Immature natural killer cell (primary cell): ENCODE data around the gene UNKL. TPM values are rescaled to one million over a fixed set of nuclear protein-coding genes. Genes with fewer than 3 reads are reported as not detected.

Source experiments
- DNase-seq, 3 donors: peaks; one replicate each; pipeline ENCODE4 v3.0.0; 2022; ENCODE audit warnings: mixed read lengths in 1 of 3
- H3K27ac Mint-ChIP-seq, 6 donors: one replicate each; pipeline ENCODE4 v1.8.0; 2020; ENCODE audit warnings: mixed read lengths in 6 of 6, mild to moderate bottlenecking in 5 of 6, inconsistent platforms in 4 of 6, moderate library complexity in 3 of 6
- H3K27me3 Mint-ChIP-seq, 3 donors: one replicate each; pipeline ENCODE4 v1.8.0; 2020 to 2021; ENCODE audit warnings: low read depth in 3 of 3, mild to moderate bottlenecking in 3 of 3, mixed read lengths in 3 of 3, moderate library complexity in 3 of 3, inconsistent platforms in 1 of 3
- H3K36me3 Mint-ChIP-seq, 3 donors: one replicate each; pipeline ENCODE4 v1.8.0; 2020; ENCODE audit warnings: mixed read lengths in 3 of 3, inconsistent platforms in 2 of 3, mild to moderate bottlenecking in 2 of 3
- H3K4me1 Mint-ChIP-seq, 2 donors: one replicate each; pipeline ENCODE4 v1.8.0; 2020; ENCODE audit warnings: inconsistent platforms in 2 of 2, mild to moderate bottlenecking in 2 of 2, mixed read lengths in 2 of 2, moderate library complexity in 1 of 2
- H3K4me3 Mint-ChIP-seq, 5 donors: one replicate each; pipeline ENCODE4 v1.8.0; 2020; ENCODE audit warnings: mild to moderate bottlenecking in 5 of 5, mixed read lengths in 5 of 5, inconsistent platforms in 3 of 5, moderate library complexity in 3 of 5
- H3K9me3 Mint-ChIP-seq, 6 donors: one replicate each; pipeline ENCODE4 v1.8.0; 2020; ENCODE audit warnings: mild to moderate bottlenecking in 6 of 6, mixed read lengths in 6 of 6, inconsistent platforms in 4 of 6, moderate library complexity in 3 of 6
- polyA plus RNA-seq, 3 donors: library from polyadenylated mRNA; unstranded; fragments of 300-500 nt; fragmentation: Illumina TruSeq; gene quantifications; one replicate each; pipeline ENCODE4 v1.2.3, GENCODE V29; 2021

The UNKL gene
- polyA plus RNA-seq, 3 donors from 2014 or later = 1.0 to 14.5 (median 5.9) TPM

DNA sequence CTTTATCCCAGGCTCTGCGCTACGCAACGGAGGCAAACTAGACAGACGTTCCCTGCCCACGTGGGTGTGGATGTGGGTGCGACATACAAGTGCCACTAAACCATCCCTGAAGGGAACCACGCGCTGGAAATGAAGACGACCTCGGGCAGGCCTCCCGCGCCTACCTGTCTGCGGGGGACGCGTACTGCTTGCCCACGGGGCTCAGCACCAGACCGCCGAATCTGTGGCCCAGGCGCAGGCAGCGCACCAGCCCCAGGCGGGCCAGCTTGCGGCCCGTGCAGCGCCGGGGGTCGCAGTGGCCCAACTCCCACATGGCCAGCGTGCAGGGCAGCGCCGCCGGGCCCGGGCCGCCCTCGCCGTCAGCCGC is 63.3 kb downstream of the UNKL start:
- no peak for DNase-seq
- Mint-ChIP-seq H3K27me3 (peaks cover 26 to 38% (median 28%) of the 10 kb centered on the region in 3 donors), H3K4me3 (peak overlapping the region; percentile 74 to 79 (median 77)), H3K36me3 (no peaks in the 10 kb centered on the region), H3K9me3 (no peaks in the 10 kb centered on the region), H3K27ac (peak overlapping the region; percentile 8 to 83 (median 59)), H3K4me1 (peaks cover 31 to 41% of the 10 kb centered on the region in 2 donors)

DNA sequence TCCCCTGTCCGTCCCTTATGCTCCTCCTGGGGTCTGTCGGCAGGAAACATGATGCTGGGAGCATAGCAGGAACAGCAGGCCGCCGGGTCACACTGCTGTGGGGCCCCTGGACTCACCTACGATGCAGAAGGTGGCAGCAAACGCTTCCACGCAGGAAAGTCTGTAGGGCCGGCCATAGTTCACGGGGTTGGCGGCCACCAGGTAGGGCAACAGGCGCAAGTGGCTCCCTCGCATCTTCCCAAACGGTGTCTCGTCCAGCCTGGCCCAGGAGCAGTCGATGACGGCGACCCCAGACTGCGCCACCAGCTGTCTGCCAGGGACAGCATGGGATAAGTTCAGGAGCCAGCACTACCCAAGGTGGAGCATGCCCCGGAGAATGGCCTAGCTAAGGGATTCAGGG is 63.8 kb downstream of the UNKL start:
- peaks cover 26 to 38% (median 28%) of the 10 kb centered on the region in 3 donors for H3K27me3 Mint-ChIP-seq
- peak overlapping the region; percentile 74 to 79 (median 77) for H3K4me3 Mint-ChIP-seq
- peaks cover 31 to 41% of the 10 kb centered on the region in 2 donors for H3K4me1 Mint-ChIP-seq
- DNase-seq = no peak
- H3K9me3 Mint-ChIP-seq = no peaks in the 10 kb centered on the region
- H3K36me3 Mint-ChIP-seq = no peaks in the 10 kb centered on the region
- peak overlapping the region in 5 of 6 donors; percentile 53 to 75 (median 61) for H3K27ac Mint-ChIP-seq

DNA sequence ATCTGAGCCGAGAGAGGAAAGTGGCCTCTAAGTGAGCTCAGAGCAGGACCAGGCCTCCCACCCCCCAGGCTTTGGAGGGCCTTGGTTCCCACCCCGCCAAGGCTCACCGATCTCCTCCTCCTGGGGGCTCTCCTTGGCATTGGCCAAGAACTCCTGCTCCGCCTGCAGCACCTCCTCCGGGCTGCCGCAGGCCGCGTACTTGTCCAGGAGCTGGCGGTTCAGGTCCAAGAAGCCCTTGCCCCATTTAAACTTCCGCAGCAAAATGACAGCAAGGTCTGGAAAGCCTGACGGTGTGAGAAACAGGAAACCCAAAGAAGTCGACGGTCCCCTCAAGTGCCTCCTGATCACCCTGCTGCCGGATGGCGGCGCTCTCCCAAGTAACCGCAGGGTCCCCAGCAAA is 64.6 kb downstream of the UNKL start:
- peaks cover 26 to 38% (median 28%) of the 10 kb centered on the region in 3 donors for H3K27me3 Mint-ChIP-seq
- peak overlapping the region; percentile 49 to 79 (median 76) for H3K4me3 Mint-ChIP-seq
- no peak for DNase-seq
- H3K9me3 Mint-ChIP-seq = no peaks in the 10 kb centered on the region
- H3K27ac Mint-ChIP-seq = peak overlapping the region in 3 of 6 donors; percentile 22 to 71 (median 53)
- no peaks in the 10 kb centered on the region for H3K36me3 Mint-ChIP-seq
- peaks cover 27 to 37% of the 10 kb centered on the region in 2 donors for H3K4me1 Mint-ChIP-seq

DNA sequence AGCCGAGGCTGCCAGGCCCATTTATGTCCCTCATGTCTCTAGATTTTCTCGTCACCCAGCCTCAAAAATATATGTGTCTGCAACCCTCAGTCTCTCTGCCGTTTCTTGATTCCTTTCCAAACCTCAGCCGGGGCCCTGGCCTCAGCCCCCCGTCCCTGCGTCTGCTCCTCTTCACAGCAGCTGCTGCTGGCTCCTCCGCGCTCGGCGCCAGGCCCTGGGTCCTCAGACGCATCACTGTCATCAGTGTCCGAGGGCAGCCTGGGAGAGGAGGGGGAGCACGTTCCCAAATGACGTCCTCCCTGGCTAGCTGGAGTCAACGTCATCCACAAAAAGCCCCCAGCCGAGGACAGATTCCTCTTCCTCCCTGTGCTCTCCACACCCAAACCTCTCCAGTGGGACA is 65.2 kb downstream of the UNKL start:
- Mint-ChIP-seq H3K36me3 (no peaks in the 10 kb centered on the region), H3K4me3 (peak overlapping the region in 2 of 5 donors; percentile 18 to 21), H3K27ac (no peak overlapping the region), H3K27me3 (peaks cover 23 to 38% (median 28%) of the 10 kb centered on the region in 3 donors), H3K9me3 (no peaks in the 10 kb centered on the region), H3K4me1 (peaks cover 26 to 34% of the 10 kb centered on the region in 2 donors)
- DNase-seq = no peak

DNA sequence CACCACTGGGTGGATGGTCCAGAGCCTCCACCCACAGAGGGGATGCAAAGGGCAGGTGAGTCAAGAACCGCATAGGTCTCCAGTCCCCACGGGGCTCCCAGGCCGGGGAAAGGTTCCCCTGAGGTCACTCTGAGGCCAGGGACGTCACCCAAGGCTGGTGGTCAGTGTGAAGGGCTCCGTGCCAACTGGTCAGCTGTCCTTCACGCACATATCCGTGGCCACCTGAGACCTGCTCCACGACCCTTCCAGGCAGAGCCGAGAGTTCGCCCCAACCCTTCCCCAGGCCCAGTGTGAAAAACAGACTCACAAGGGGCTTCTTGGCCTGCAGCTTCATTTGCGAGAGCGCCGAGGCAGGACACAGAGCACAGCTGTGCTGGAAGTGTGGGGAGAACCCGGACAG is 65.6 kb downstream of the UNKL start:
- H3K4me1 Mint-ChIP-seq = peaks cover 25 to 32% of the 10 kb centered on the region in 2 donors
- H3K27ac Mint-ChIP-seq = no peak overlapping the region
- no peak for DNase-seq
- H3K27me3 Mint-ChIP-seq = peaks cover 23 to 35% (median 28%) of the 10 kb centered on the region in 3 donors
- H3K36me3 Mint-ChIP-seq = no peaks in the 10 kb centered on the region
- peak overlapping the region in 1 of 5 donors; percentile 50 for H3K4me3 Mint-ChIP-seq
- no peaks in the 10 kb centered on the region for H3K9me3 Mint-ChIP-seq

DNA sequence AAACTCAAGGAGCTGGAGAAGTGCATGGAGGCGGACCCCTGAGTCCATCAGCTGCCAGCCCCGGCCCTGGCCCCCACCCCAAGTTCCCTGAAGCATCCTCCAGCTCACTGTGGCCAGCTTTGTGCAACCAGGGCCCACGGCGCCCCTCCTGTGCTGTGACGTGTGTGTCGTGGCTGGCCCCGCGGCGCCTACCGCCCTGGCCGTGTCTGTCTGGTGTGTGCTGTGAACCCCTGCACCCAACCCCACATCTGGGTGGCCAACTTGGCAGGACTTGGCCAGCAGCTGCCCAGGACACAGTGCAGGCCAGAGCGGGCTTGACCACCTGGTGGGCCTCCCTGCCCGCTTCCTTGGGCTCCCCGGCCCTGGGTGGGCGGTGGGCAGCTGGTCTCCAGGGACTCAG is 66.1 kb downstream of the UNKL start:
- Mint-ChIP-seq H3K27me3 (peaks cover 23 to 32% (median 26%) of the 10 kb centered on the region in 3 donors), H3K9me3 (no peaks in the 10 kb centered on the region), H3K27ac (no peak overlapping the region), H3K4me3 (no peak overlapping the region), H3K36me3 (no peaks in the 10 kb centered on the region), H3K4me1 (peaks cover 21 to 29% of the 10 kb centered on the region in 2 donors)
- no peak for DNase-seq

DNA sequence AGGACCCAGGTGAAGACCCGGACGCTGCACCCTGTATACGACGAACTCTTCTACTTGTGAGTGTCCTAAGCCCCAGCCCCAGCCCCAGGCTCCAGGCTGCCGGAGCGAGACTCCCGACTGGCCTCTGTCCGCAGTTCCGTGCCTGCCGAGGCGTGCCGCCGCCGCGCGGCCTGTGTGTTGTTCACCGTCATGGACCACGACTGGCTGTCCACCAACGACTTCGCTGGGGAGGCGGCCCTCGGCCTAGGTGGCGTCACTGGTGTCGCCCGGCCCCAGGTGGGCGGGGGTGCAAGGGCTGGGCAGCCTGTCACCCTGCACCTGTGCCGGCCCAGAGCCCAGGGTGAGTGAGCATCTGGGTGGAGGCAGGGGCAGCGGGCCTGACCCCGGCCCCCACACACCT is 66.5 kb downstream of the UNKL start:
- no peaks in the 10 kb centered on the region for H3K36me3 Mint-ChIP-seq
- H3K27me3 Mint-ChIP-seq = peaks cover 18 to 29% (median 21%) of the 10 kb centered on the region in 3 donors
- H3K4me3 Mint-ChIP-seq = no peak overlapping the region
- H3K9me3 Mint-ChIP-seq = no peaks in the 10 kb centered on the region
- H3K4me1 Mint-ChIP-seq = peaks cover 21 to 29% of the 10 kb centered on the region in 2 donors
- no peak for DNase-seq
- no peak overlapping the region for H3K27ac Mint-ChIP-seq

DNA sequence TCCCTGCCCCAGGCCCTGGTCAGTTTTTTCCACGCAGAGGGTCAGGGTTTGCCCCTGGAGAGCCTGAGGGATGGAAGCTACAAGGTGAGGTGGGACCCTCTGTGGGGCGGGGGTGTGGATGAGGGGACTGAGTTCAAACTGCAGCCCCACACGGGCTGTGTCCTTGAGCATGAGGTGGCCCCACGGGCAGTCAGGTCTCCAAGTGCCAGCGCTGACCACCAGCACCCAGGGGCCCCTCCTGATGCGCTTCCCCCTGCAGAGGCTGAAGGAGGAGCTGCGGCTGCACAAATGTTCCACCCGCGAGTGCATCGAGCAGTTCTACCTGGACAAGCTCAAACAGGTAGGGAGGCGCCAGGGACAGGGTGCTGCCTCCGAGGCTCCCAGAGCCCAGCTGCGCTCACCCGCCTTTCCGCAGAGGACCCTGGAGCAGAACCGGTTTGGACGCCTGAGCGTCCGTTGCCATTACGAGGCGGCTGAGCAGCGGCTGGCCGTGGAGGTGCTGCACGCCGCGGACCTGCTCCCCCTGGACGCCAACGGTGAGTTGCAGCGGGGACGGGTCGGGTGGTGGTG is 67.1 kb downstream of the UNKL start:
- no peak for DNase-seq
- Mint-ChIP-seq H3K36me3 (no peaks in the 10 kb centered on the region), H3K27ac (no peak overlapping the region), H3K9me3 (no peaks in the 10 kb centered on the region), H3K4me3 (no peak overlapping the region), H3K27me3 (peaks cover 13 to 25% (median 17%) of the 10 kb centered on the region in 3 donors), H3K4me1 (peaks cover 21 to 29% of the 10 kb centered on the region in 2 donors)

DNA sequence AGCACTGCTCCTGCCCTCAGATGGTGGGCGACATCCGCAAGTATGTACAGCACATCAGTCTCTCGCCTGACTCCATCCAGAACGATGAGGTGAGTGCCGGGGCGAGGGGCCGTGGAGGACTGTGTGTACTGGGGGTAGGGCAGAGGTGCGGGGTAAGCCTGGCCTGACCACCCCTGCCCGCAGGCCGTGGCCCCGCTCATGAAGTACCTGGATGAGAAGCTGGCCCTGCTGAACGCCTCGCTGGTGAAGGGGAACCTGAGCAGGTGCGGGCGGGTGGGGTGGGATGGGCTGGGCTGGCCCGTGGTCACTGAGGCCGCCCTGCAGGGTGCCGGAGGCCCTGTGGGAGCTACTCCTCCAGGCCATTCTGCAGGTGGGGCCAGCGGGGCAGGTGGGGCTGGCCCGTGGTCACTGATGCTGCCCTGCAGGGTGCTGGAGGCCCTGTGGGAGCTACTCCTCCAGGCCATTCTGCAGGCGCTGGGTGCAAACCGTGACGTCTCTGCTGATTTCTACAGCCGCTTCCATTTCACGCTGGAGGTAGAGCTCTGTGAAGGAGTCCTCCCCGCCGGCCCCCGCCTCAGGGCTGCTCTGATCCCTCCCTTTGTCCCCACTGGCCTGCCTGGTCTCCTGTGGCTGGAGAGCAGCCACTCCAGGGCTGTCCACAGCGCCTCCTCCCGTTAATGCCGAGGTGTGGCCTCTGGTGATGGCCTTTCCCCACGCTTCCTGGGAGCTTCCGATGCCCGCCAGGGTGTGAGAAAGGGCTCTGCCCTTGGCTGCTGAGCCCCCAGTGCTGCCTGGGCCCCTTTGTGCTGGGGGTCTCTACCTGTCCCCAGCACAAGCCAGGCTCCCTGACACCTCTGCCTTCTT is 67.8 kb downstream of the UNKL start:
- no peaks in the 10 kb centered on the region for H3K9me3 Mint-ChIP-seq
- no peak overlapping the region for H3K4me3 Mint-ChIP-seq
- no peak for DNase-seq
- peaks cover 6 to 17% (median 11%) of the 10 kb centered on the region in 3 donors for H3K27me3 Mint-ChIP-seq
- no peak overlapping the region for H3K27ac Mint-ChIP-seq
- H3K4me1 Mint-ChIP-seq = peaks cover 19 to 31% of the 10 kb centered on the region in 2 donors
- H3K36me3 Mint-ChIP-seq = no peaks in the 10 kb centered on the region

DNA sequence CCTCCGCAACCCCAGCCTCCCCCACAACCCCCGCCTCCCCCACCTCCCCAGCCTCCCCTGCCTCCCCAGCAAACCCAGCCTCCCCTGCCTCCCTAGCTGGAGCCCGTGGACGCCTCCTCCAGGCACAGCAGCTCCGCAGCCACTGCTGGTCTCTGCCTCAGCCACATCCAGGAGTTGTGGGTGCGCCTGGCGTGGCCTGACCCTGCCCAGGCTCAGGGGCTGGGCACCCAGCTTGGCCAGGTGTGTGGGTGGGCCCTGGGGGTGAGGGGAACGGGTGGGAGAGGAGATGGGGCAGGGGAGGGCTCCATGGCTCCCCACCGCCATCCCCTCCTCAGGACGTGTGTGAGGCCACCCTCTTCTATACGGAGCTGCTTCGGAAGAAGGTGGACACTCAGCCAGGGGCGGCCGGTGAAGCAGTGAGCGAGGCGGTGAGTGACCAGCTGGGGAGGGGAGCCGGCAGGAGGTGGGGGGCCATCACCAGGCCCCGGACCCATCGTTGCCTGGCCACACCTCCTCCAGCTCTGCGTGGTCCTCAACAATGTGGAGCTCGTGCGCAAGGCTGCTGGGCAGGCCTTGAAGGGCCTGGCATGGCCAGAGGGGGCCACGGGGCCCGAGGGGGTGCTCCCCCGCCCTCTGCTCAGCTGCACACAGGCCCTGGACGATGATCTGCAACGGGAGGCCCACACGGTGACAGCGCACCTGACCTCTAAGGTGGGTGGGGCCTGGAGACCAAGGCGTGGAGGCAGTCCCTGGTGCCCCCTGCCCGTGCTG is 68.7 kb downstream of the UNKL start:
- no peak for DNase-seq
- H3K27me3 Mint-ChIP-seq = peaks cover 4 to 13% (median 7%) of the 10 kb centered on the region in 3 donors
- H3K4me3 Mint-ChIP-seq = no peak overlapping the region
- H3K36me3 Mint-ChIP-seq = no peaks in the 10 kb centered on the region
- no peak overlapping the region for H3K27ac Mint-ChIP-seq
- no peaks in the 10 kb centered on the region for H3K9me3 Mint-ChIP-seq
- H3K4me1 Mint-ChIP-seq = peaks cover 19 to 27% of the 10 kb centered on the region in 2 donors

DNA sequence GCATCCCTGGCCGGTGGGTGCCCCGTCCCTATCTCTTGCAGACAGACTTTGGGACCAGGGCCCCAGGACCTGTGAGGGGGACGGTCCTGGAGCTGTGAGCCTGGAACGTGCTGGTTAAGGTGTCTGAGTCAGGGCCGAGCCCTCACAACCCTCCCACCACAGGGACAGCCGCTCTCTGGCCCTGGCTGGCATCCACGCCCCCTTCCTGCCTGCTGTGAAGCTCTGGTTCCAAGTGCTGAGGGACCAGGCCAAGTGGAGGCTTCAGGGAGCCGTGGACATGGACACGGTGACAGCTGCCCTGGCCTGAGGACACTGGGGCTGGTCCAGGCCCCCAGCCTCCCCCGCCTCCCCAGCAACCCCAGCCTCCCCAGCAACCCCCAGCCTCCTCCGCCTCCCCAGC is 69.4 kb downstream of the UNKL start:
- Mint-ChIP-seq H3K36me3 (no peaks in the 10 kb centered on the region), H3K27ac (no peak overlapping the region), H3K27me3 (peaks cover 3 to 7% (median 4%) of the 10 kb centered on the region in 3 donors), H3K9me3 (no peaks in the 10 kb centered on the region), H3K4me1 (peaks cover 13 to 22% of the 10 kb centered on the region in 2 donors), H3K4me3 (no peak overlapping the region)
- DNase-seq = no peak

DNA sequence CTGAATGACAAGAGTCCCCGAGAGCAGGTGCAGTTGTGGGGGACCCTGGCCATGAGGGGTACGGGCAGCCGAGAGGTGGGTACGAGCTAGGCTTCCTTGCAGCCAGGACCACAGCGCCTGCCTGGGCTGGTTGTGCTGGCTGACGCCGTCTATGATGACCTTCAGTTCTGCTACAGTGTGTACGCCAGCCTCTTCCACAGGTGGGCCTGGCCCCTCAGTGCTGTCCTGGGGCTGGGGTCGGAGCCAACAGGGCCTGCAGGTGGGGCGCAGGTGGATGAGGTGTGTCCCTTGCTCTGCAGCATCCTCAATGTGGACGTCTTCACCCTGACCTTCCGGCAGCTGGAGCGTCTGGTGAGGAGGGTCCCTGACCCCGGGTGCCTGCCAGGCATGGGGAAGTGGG is 70.0 kb downstream of the UNKL start:
- peaks cover 12 to 20% of the 10 kb centered on the region in 2 donors for H3K4me1 Mint-ChIP-seq
- H3K4me3 Mint-ChIP-seq = no peak overlapping the region
- no peaks in the 10 kb centered on the region for H3K36me3 Mint-ChIP-seq
- H3K27me3 Mint-ChIP-seq = peaks cover 0 to 4% (median 3%) of the 10 kb centered on the region in 3 donors
- DNase-seq = no peak
- no peak overlapping the region for H3K27ac Mint-ChIP-seq
- no peaks in the 10 kb centered on the region for H3K9me3 Mint-ChIP-seq

DNA sequence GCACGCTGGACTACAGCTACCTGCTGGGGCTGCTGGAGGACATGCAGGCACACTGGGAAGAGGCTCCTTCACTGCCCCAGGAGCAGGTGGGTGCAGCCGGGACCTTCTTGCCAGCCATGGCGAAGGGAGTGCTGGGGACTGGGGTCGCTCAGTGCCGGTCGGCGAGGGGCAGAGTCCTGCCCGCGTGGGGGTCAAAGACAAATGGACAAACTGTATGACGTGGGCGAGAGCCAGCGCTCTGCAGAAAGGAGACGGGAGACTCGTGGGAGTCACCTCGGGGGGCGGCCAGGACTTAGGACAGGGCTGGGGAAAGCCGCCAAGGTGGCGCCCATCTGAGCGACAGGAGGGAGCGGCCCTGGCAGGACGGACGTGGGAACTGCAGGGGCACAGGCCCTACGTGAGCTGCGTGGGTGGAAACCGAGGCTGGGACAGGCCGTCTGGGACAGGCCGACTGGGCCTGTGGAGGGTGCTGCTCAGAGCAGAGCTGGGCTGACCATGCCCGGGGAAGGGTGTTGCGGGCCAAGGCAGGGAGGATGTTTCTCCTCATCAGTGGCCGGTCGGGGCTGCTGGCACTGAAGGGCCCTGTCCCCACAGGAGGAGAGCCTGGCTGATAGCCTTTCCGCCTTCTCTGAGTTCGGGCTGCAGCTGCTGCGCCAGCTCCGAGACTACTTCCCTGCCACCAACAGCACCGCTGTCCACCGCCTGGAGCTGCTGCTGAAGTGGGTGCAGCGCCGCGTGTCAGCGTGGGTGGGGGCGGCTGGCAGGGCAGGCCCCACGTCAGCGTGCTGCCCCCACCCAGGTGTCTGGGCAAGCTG is 70.9 kb downstream of the UNKL start:
- H3K4me3 Mint-ChIP-seq = peak overlapping the region; percentile 65 to 79 (median 76)
- H3K36me3 Mint-ChIP-seq = no peaks in the 10 kb centered on the region
- H3K9me3 Mint-ChIP-seq = no peaks in the 10 kb centered on the region
- peaks cover 12 to 18% of the 10 kb centered on the region in 2 donors for H3K4me1 Mint-ChIP-seq
- DNase-seq = no peak
- peak overlapping the region in 3 of 6 donors; percentile 18 to 67 (median 46) for H3K27ac Mint-ChIP-seq
- H3K27me3 Mint-ChIP-seq = peaks cover 0 to 3% (median 2%) of the 10 kb centered on the region in 3 donors
